Mesothelial cell of epicardium (in vitro differentiated cells): ENCODE measurements around the gene GABRD. TPM values are rescaled to one million over a fixed set of nuclear protein-coding genes. Genes with fewer than 3 reads are reported as not detected.

Source experiments
- DNase-seq, 2 experiments: peaks; one replicate each; pipeline ENCODE4 v3.0.0; 2021; ENCODE audit warnings: low spot score in 2 of 2; ENCODE audit not compliant: unreplicated experiment in 2 of 2
- H3K27ac Mint-ChIP-seq: 2 replicates; pipeline ENCODE4 v1.8.0; 2021; ENCODE audit warnings: mixed read lengths
- H3K27me3 Mint-ChIP-seq: 2 replicates; pipeline ENCODE4 v1.8.0; 2021; ENCODE audit warnings: low read depth, mixed read lengths
- H3K36me3 Mint-ChIP-seq: 2 replicates; pipeline ENCODE4 v1.8.0; 2021; ENCODE audit warnings: mixed read lengths
- H3K4me1 Mint-ChIP-seq: 2 replicates; pipeline ENCODE4 v1.8.0; 2021; ENCODE audit warnings: mixed read lengths
- H3K4me3 Mint-ChIP-seq: 2 replicates; pipeline ENCODE4 v1.8.0; 2021; ENCODE audit warnings: mild to moderate bottlenecking, moderate library complexity, mixed read lengths
- H3K9me3 Mint-ChIP-seq: 2 replicates; pipeline ENCODE4 v1.8.0; 2021; ENCODE audit warnings: mixed read lengths
- total RNA-seq: library from RNA; stranded (reverse); gene quantifications from 3 replicates; pipeline ENCODE4 v1.2.1, GENCODE V29; 2021
- TF ChIP-seq, protein P1 (sequence below): fragments of 200-600 bp; sonication (generic); IDR thresholded peaks from one replicate; pipeline ENCODE4 v1.5.0; 2021; ENCODE audit warnings: antibody characterized with exemption; ENCODE audit not compliant: unreplicated experiment

The GABRD gene
- total RNA-seq, 1 donor from 2014 or later = 0.09 TPM

DNA sequence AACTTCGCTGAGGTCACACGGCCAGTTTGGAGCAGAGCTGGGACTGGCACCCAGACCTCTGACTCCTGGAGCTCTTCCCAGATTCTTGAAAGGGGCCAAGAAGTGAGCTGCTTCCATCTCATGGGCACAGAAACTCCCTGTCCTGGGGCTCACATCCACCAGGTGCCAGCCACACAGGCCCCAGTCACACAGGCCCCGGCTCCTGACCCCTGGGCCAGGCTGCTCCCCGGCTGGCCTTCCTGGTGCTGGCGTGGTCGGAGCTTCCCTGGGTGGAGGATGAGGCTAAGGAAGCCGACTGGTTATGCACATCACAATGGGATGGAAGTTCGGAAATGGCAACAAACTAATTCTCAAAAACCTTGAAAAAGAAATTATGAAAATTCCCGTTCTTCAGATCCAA lies 3.0 kb upstream of the GABRD start:
- H3K9me3 Mint-ChIP-seq = no peaks in the 10 kb centered on the region
- no peak for DNase-seq
- H3K27ac Mint-ChIP-seq = no peak overlapping the region
- H3K4me1 Mint-ChIP-seq = peaks cover 3% of the 10 kb centered on the region
- no peak overlapping the region for H3K4me3 Mint-ChIP-seq
- H3K36me3 Mint-ChIP-seq = no peaks in the 10 kb centered on the region
- peaks cover 85% of the 10 kb centered on the region for H3K27me3 Mint-ChIP-seq
- TF ChIP-seq, protein P1, sequence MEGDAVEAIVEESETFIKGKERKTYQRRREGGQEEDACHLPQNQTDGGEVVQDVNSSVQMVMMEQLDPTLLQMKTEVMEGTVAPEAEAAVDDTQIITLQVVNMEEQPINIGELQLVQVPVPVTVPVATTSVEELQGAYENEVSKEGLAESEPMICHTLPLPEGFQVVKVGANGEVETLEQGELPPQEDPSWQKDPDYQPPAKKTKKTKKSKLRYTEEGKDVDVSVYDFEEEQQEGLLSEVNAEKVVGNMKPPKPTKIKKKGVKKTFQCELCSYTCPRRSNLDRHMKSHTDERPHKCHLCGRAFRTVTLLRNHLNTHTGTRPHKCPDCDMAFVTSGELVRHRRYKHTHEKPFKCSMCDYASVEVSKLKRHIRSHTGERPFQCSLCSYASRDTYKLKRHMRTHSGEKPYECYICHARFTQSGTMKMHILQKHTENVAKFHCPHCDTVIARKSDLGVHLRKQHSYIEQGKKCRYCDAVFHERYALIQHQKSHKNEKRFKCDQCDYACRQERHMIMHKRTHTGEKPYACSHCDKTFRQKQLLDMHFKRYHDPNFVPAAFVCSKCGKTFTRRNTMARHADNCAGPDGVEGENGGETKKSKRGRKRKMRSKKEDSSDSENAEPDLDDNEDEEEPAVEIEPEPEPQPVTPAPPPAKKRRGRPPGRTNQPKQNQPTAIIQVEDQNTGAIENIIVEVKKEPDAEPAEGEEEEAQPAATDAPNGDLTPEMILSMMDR = no peak

DNA sequence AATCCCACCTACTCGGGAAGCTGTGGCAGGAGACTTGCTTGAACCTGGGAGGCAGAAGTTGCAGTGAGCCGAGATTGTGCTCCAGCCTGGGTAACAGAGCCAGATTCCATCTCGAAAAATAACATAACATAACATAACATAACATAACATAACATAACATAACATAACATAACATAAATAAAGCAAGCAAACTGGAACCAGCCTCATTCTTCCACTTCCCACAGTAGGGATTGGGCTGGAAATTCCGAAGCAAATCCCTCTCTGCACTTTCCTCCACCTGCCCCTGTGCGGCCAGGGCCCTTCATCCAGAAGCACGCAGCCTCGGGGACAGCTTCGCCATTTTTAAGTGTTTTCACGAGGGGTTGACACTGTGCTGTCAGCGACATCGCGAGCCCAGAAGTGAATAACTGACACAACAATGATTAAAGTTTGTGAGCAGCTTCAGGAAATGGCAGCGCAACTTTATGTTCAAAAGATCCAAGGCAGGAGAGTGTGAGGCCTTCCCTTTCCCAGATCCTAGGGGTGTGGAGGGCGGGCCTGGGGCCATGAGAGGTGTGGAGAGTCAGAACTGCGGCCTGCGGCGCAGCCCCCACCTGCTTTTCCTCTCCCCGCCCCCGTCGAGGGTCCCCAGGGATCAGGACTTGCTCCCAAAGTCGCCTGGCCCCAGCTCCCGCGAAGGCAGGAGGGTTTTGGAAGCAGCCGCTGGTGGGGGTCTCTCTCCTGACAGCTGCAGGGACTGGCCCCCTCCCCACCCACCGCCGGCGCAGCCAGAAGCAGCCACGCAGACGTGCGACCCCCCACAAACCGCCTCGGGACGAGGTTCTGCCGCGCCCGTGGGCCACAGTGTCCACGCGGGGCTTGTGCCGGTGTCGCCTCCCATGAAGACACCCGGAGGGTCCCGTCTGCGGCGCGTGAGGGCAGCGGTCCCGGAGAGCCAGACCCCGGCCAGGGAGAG lies 651 bp upstream of the GABRD start:
- Mint-ChIP-seq H3K4me1 (peaks cover 3% of the 10 kb centered on the region), H3K9me3 (no peaks in the 10 kb centered on the region), H3K27me3 (peaks cover 93% of the 10 kb centered on the region), H3K27ac (no peak overlapping the region), H3K4me3 (peak overlapping the region; percentile 66), H3K36me3 (no peaks in the 10 kb centered on the region)
- DNase-seq = no peak
- TF ChIP-seq, protein P1 = no peak

DNA sequence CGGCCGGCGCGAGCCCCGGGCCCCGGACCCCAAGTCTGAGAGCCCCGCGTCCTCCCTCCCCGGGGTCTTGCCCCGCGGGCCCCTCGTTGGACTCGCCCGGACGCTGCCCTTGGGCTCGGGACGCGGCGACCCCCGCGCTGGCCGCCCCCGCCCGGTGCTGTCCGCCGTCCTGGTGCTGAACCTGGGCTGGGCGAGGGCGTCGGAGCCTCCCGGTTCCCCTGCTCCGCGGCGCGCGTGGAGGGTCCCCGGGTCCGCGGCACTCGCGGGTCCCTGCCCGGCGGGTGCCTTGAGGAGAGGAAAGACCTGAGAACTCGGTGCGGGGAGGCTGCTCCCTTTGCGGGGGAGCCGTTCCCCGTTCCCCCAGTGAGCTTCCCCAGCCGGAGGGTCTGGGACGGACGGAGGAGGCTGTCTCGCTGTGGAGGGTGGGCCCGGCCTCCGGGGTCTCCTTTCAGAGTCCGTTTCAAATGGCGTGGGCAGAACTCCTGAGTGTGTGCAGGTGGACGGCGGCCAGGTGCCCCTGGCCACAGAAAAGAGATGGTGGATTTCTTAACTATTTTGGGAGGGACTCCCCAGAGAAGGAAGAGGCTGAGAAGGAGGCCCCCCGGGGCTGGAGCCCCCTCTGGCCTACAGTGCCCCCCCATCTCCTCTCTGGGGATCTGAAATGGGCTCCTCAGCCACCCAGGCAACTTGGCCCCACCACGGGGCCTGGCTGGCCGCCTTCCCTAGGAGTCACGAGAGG lies 595 bp downstream of the GABRD start:
- H3K27me3 Mint-ChIP-seq = peaks cover 88% of the 10 kb centered on the region
- H3K4me1 Mint-ChIP-seq = peaks cover 3% of the 10 kb centered on the region
- H3K27ac Mint-ChIP-seq = no peak overlapping the region
- no peaks in the 10 kb centered on the region for H3K36me3 Mint-ChIP-seq
- H3K4me3 Mint-ChIP-seq = no peak overlapping the region
- TF ChIP-seq, protein P1 = no peak
- H3K9me3 Mint-ChIP-seq = no peaks in the 10 kb centered on the region
- DNase-seq = peak; percentile 52 to 71

DNA sequence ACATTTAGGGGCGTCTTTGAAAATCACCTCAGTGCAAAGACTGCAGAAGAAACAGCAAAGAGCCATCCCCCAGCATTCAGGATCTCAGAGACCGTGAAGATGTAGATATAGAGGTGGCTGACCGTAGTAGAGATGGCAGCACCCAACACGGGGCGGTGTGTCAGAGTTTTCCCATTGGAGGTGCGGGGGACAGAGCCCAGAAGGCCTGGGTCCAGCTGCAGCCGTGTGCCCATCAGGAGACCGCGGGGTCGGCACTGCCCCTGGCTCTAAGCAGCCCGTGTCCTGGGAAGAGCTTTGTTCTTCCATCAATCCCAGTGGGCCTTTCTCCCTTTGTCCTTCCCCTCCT lies 1.1 kb downstream of the GABRD start:
- Mint-ChIP-seq H3K4me1 (peaks cover 3% of the 10 kb centered on the region), H3K9me3 (no peaks in the 10 kb centered on the region), H3K27me3 (peaks cover 83% of the 10 kb centered on the region), H3K36me3 (no peaks in the 10 kb centered on the region), H3K4me3 (no peak overlapping the region), H3K27ac (no peak overlapping the region)
- no peak for DNase-seq
- TF ChIP-seq, protein P1 = no peak

DNA sequence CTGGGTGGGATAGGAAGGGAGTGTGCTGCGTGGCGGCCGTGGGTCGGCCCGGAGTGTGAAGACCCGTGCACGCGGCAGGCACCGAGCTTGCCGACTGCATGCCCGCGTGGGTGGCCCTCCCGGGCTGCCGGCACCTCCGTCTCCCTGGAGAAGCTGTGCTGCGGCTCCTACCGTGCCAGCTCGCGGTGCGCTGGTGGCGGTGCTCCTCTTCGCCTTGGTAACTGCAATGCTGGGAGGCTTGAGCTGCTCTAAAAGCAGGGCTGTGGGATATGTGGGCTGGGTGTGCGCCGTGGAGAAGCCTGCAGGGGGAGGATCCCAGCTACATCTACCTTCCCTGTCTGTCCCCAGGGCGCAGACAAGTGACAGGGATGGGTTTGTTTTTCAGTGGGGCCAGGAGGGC lies 2.4 kb downstream of the GABRD start:
- TF ChIP-seq, protein P1 = no peak
- no peaks in the 10 kb centered on the region for H3K9me3 Mint-ChIP-seq
- no peak overlapping the region for H3K27ac Mint-ChIP-seq
- no peak overlapping the region for H3K4me3 Mint-ChIP-seq
- H3K27me3 Mint-ChIP-seq = peaks cover 76% of the 10 kb centered on the region
- no peaks in the 10 kb centered on the region for H3K36me3 Mint-ChIP-seq
- peaks cover 3% of the 10 kb centered on the region for H3K4me1 Mint-ChIP-seq
- no peak for DNase-seq
